Esophagus muscularis mucosa (tissue), 3 donors: ENCODE results near the gene GOLGA5.

Source experiments
- EP300 ChIP-seq: sonication (generic); formaldehyde crosslinking; IDR thresholded peaks from one replicate; pipeline ENCODE4 v1.6.1; 2017; ENCODE audit warnings: antibody characterized with exemption
- TF ChIP-seq, protein P1 (sequence below), 3 experiments: fragments of 200-600 bp in 2 of 3; fragments of 450-650 bp in 1 of 3; sonication (generic) in 2 of 3; IDR thresholded peaks; one replicate each; pipeline ENCODE4 v1.5.1; 2017 to 2019; ENCODE audit warnings: antibody characterized with exemption in 3 of 3, mild to moderate bottlenecking in 2 of 3, moderate library complexity in 1 of 3

DNA sequence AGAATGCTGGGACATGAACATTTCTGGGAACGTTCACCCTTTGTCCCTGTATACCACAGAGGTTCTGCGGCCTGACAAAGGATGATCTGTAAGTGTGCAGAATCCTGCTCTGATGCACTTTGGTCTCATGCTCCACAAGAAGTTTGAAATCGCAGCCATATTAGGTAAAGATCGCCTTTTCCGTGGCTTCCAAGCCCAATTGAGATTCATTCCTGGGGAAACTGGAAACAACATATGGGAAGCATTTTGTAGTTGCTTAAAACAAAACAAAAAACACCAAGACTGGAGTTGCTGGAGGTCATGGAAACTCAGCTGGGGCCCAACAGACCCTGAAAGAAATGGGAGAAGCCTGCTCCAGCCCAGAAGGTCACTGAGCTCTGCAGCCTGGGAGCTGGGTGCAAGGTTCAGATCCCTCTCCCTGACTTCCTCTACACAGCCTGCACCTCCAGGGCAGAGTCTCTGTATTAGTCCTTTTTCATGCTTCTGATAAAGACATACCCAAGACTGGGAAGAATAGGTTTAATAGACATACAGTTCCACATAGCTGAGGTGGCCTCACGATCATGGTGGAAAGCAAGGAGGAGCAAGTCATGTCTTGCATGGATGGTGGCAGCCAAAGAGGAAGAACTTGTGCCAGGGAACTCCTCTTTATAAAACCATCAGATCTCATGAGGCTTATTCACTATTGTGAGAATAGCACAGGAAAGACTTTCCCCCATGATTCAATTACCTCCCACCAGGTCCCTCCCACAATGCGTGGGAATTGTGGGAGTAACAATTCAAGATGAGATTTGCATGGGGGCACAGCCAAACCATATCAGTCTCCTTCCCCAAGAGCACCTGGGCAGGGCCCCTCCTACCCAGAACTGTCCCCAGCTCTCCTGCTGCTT lies 68.0 kb downstream of the GOLGA5 start:
- no peak for TF ChIP-seq EP300
- TF ChIP-seq, protein P1, sequence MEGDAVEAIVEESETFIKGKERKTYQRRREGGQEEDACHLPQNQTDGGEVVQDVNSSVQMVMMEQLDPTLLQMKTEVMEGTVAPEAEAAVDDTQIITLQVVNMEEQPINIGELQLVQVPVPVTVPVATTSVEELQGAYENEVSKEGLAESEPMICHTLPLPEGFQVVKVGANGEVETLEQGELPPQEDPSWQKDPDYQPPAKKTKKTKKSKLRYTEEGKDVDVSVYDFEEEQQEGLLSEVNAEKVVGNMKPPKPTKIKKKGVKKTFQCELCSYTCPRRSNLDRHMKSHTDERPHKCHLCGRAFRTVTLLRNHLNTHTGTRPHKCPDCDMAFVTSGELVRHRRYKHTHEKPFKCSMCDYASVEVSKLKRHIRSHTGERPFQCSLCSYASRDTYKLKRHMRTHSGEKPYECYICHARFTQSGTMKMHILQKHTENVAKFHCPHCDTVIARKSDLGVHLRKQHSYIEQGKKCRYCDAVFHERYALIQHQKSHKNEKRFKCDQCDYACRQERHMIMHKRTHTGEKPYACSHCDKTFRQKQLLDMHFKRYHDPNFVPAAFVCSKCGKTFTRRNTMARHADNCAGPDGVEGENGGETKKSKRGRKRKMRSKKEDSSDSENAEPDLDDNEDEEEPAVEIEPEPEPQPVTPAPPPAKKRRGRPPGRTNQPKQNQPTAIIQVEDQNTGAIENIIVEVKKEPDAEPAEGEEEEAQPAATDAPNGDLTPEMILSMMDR (IDR thresholded peaks at IDR 0.05): no peak
